Type B pancreatic cell (in vitro differentiated cells): Measurements from ENCODE around the gene JOSD1. TPM values are rescaled to one million over a fixed set of nuclear protein-coding genes. Genes with fewer than 3 reads are reported as not detected.

Experiments
- DNase-seq: peaks from one replicate; pipeline ENCODE4 v3.0.0; 2021; ENCODE audit warnings: mixed read lengths; ENCODE audit not compliant: unreplicated experiment; ENCODE audit errors: extremely low spot score
- H3K27ac Mint-ChIP-seq: 2 replicates; pipeline ENCODE4 v1.8.0; 2021; ENCODE audit warnings: mild to moderate bottlenecking, mixed read lengths
- H3K27me3 Mint-ChIP-seq: 2 replicates; pipeline ENCODE4 v1.8.0; 2021; ENCODE audit warnings: mixed read lengths
- H3K36me3 Mint-ChIP-seq: 2 replicates; pipeline ENCODE4 v1.8.0; 2021; ENCODE audit warnings: mixed read lengths
- H3K4me1 Mint-ChIP-seq: one replicate; pipeline ENCODE4 v1.8.0; 2021; ENCODE audit warnings: mixed read lengths; ENCODE audit not compliant: unreplicated experiment
- H3K4me3 Mint-ChIP-seq: 2 replicates; pipeline ENCODE4 v1.8.0; 2021; ENCODE audit warnings: mild to moderate bottlenecking, mixed read lengths
- H3K9me3 Mint-ChIP-seq: 2 replicates; pipeline ENCODE4 v1.8.0; 2021; ENCODE audit warnings: mixed read lengths
- total RNA-seq: library from RNA; stranded (reverse); gene quantifications from 2 replicates; pipeline ENCODE4 v1.2.1, GENCODE V29; 2021; ENCODE audit warnings: low replicate concordance
- TF ChIP-seq, protein P1 (sequence below): fragments of 200-600 bp; sonication (generic); conservative IDR thresholded peaks from 2 replicates; pipeline ENCODE4 v1.5.0; 2021; ENCODE audit warnings: antibody characterized with exemption, mild to moderate bottlenecking

Gene JOSD1
- total RNA-seq, 1 donor from 2014 or later = 43.4 TPM

- Mint-ChIP-seq H3K4me1 (no peaks in the 10 kb centered on the region), H3K27ac (no peak overlapping the region), H3K4me3 (no peak overlapping the region), H3K36me3 (peaks cover 18% of the 10 kb centered on the region), H3K9me3 (no peaks in the 10 kb centered on the region), H3K27me3 (no peaks in the 10 kb centered on the region)
- TF ChIP-seq, protein P1, sequence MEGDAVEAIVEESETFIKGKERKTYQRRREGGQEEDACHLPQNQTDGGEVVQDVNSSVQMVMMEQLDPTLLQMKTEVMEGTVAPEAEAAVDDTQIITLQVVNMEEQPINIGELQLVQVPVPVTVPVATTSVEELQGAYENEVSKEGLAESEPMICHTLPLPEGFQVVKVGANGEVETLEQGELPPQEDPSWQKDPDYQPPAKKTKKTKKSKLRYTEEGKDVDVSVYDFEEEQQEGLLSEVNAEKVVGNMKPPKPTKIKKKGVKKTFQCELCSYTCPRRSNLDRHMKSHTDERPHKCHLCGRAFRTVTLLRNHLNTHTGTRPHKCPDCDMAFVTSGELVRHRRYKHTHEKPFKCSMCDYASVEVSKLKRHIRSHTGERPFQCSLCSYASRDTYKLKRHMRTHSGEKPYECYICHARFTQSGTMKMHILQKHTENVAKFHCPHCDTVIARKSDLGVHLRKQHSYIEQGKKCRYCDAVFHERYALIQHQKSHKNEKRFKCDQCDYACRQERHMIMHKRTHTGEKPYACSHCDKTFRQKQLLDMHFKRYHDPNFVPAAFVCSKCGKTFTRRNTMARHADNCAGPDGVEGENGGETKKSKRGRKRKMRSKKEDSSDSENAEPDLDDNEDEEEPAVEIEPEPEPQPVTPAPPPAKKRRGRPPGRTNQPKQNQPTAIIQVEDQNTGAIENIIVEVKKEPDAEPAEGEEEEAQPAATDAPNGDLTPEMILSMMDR = no peak
- no peak for DNase-seq
Observed at GRCh38 chr22:38727123-38727522, 26.4 kb upstream of the JOSD1 start.

- Mint-ChIP-seq H3K36me3 (peaks cover 18% of the 10 kb centered on the region), H3K4me1 (no peaks in the 10 kb centered on the region)
Observed at GRCh38 chr22:38725900-38726655, 25.3 kb upstream of the JOSD1 start.

GRCh38 chr22:38724926-38725571 is 24.3 kb upstream of the JOSD1 start:
- H3K4me1 Mint-ChIP-seq = no peaks in the 10 kb centered on the region
- peak overlapping the region; percentile 28 for H3K27ac Mint-ChIP-seq
- peaks cover 18% of the 10 kb centered on the region for H3K36me3 Mint-ChIP-seq
- DNase-seq = no peak
- TF ChIP-seq, protein P1 = peak; percentile 67
- H3K27me3 Mint-ChIP-seq = no peaks in the 10 kb centered on the region
- H3K9me3 Mint-ChIP-seq = no peaks in the 10 kb centered on the region
- H3K4me3 Mint-ChIP-seq = no peak overlapping the region

More at GRCh38 chr22:38725900-38726655, 25.3 kb upstream of the JOSD1 start:
- DNase-seq = no peak
- Mint-ChIP-seq H3K9me3 (no peaks in the 10 kb centered on the region), H3K27me3 (no peaks in the 10 kb centered on the region), H3K27ac (no peak overlapping the region), H3K4me3 (no peak overlapping the region)
- TF ChIP-seq, protein P1 = no peak

GRCh38 chr22:38724176-38724575 is 23.4 kb upstream of the JOSD1 start:
- Mint-ChIP-seq H3K27me3 (no peaks in the 10 kb centered on the region), H3K36me3 (peaks cover 18% of the 10 kb centered on the region), H3K4me3 (no peak overlapping the region), H3K4me1 (no peaks in the 10 kb centered on the region), H3K27ac (no peak overlapping the region), H3K9me3 (no peaks in the 10 kb centered on the region)
- DNase-seq = no peak
- TF ChIP-seq, protein P1 = no peak

DNA sequence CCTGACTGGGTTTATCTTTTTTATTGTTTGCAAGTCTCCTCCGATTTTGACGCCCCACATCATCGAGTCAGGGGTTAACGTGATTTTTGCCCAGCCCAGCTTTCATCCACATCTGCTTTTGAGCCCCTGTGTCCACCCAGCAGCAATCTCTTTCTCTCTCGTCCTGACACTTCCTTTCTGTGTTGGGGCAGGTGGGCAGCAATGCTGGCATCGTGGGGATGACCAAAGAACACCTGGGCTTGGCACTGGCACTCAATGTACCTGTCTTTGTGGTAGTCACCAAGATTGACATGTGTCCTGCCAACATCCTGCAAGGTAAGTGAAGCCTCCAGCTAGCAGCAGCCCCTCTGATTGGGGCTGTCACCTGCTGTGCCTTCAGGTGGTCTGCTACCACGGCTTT is 20.8 kb upstream of the JOSD1 start:
- TF ChIP-seq, protein P1 = no peak
- Mint-ChIP-seq H3K4me1 (no peaks in the 10 kb centered on the region), H3K27ac (no peak overlapping the region), H3K27me3 (no peaks in the 10 kb centered on the region), H3K4me3 (no peak overlapping the region), H3K36me3 (peaks cover 27% of the 10 kb centered on the region), H3K9me3 (no peaks in the 10 kb centered on the region)
- DNase-seq = no peak
